HG03439 (cell line): ENCODE data around the gene RD3L.
A peak's percentile ranks its signal among the peaks of the same experiment; 100 is the strongest.
"Not testable (repeated sequence)": the region's sequence is repeated elsewhere in the genome, so short reads cannot be mapped to it uniquely, and the experiment has no call there.

Source experiments
- ATAC-seq: cut with Tn5 transposase; IDR thresholded peaks from one replicate; pipeline ENCODE4 v1.9.1; 2021; ENCODE audit warnings: mild to moderate bottlenecking, moderate library complexity; ENCODE audit not compliant: unreplicated experiment

Gene RD3L

DNA sequence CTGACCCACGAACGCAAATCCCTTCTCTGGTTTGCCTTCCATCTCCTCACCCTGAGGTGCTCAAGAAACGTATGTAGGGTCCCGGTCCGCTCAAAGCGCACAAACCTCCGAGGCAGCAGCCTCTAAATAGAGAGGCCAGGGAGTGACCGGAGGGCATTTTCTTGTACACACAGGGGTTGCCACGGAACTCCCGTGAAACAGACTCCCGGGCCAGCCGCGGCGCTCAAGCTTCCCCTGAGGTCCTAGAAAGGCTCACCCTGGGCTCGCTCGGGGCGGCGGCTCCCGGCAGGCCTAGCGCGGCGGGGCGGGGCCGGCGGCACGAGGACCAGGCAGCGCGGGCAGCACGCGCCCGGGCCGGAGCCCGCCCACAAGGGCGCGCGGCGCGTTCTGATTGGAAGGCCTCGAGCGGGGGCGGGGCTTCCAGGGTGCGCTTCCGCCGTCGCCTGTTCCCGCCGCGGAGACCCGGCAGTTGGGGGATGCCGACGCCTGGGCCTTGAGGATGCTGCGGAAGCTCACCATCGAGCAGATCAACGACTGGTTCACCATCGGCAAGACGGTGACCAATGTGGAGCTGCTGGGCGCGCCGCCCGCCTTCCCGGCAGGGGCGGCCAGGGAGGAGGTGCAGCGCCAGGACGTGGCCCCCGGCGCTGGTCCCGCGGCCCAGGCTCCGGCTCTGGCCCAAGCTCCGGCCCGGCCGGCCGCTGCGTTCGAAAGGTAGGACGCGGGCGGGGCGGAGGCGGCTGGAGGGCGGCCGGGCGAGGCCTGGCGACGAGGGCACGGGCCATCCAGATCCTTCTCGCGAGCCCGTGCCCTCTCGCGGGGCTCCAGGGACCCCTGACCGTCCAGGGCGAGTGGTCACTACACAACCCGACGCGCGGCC, 14.1 kb downstream of the RD3L start, which contains the start of gene TDRD9:
Gene TDRD9 (plus strand): TSS at position 446 of the 880 bp plus-strand sequence. CDS start 54 bp downstream, at position 500.
- no peak for ATAC-seq

DNA sequence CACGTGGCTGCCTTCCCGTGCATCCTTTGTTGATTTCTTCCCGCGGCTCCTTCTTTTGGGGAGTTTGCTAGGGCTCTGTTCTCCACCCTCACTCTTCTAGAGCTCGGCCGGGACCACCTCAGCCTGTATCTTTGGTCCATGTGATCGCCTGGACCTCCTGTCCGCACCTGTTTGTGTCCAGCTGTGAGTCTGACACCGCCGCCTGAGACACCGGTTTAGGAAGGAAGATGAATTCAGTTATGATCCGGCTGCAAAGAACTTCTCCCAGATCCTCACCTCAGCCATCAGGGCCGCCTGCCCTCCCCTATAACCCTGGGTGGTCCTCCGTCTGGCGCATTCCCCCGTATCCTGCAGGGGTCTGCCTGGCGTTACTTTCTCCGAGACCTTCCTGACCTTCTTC, 14.8 kb downstream of the RD3L start:
- no peak for ATAC-seq

DNA sequence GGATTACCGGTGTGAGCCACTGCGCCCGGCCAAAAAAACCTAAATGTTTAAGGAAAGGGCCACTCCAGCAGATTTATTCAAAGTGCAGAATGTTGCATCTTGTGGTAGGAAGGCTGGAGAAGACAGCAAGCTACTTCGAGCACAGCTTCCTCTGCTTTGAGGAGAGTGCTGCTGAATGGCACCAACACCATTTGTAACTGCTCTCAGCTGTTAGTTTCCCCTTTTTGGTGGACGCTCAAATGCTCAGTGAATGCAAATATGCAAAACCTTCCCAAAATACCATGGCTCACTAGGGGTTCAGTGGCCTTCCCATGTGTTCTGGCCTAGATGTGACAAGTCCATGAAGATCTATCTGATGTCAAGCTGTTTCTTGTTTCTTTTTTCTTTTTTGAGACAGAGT, 17.0 kb downstream of the RD3L start:
- ATAC-seq: no peak

DNA sequence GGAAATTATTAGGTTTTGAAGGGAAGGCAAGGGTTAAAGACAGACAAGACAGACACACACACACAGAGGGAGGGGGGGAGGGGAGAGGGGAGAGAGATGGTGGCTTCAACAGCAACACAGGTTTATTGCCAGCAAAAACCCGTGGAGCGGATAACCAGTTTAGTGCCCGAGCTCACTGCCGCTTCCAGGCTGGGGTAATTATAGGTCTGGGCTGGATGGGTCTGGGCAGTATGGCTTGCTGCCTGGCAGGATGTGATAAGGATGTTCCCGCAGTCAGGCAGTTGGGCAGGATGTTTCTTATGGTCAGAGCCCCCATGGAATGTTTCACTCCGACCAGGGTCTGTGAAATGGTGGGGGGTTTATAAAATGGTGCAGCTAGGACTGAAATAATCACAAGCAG, 18.5 kb downstream of the RD3L start:
- ATAC-seq: no peak

DNA sequence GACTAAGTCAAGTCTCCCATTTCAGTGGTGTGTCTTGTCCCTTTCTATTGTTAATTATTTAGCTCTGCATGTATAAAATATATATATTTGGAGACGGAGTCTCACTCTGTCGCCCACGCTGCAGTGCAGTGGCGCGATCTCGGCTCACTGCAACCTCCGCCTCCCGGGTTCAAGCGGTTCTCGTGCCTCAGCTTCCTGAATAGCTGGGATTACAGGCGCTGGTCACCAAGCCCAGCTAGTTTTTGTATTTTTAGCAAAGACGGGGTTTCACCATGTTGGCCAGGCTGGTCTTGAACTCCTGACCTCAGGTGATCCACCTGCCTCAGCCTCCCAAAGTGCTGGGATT, 20.5 kb downstream of the RD3L start:
- not testable (repeated sequence) for ATAC-seq

DNA sequence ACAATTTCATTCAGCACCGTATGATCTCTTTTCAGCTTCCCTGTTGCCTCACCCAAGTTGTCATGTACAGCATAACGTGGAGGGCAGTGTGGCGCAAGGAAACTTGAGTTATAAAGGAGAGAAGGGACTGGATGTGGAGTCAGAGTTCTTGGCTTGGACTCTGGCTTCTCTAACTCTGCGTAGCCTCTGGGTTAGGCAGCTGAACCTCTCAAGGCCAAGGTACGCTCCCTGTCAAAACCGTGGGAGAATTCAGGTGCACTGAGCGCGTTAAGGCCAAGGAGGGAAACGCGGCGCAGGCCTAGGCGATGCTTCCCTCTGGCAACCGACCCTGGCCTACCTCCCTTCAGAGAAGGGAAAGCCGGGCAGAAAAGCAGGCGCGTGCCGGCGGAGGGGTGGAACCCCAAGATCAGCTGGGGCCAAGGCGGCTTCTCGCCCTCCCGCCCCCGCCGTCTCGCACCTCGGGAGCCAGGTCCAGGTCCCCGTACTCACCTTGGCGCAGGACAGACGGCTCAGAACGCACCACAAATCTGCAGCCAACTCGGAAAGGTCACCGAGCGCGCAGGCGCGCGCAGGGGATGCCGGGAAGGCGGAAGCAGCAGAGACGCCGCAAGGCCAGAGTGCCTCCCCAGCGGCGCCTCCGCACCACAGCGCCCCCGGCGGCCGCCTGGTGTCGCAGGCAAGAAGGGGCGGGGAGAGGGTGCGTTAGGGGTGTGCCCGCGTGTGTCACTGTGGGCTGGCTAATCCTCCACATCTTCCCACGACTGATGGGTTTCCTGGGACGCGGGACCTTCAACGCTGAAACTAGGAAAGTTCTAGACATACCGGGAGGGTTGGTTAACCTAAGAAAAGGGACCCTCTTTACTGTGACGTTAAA, 21.1 kb downstream of the RD3L start:
- peak; percentile 94 for ATAC-seq

DNA sequence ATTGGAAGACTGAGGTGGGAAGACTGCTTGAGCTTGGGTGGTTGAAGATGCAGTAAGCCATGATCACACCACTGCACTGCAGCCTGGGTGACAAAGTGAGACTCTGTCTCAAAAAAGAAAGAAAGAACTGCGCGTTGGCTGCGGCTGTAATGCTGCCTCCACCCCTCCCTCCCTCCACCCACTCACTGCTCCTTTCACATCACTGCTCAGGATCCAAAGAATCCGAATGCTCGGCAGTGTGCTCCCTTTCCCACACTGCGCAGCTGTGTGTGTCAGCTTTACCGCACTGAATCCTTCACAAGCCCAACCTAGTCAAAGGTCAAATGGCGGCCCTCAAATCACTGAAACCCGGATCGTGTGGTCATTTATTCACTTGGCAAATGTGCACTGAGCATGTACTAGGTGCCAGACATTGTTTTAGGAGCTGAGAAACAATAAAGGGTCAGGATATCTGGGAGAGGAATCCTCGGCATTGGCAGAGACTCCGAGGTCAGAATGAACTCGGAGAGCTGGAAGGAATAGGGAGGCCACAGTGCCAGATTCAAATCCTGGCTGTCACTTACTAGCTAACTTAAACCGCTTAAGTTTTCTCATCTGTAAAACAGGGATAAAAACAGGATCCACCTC, 25.6 kb downstream of the RD3L start:
- no peak for ATAC-seq

DNA sequence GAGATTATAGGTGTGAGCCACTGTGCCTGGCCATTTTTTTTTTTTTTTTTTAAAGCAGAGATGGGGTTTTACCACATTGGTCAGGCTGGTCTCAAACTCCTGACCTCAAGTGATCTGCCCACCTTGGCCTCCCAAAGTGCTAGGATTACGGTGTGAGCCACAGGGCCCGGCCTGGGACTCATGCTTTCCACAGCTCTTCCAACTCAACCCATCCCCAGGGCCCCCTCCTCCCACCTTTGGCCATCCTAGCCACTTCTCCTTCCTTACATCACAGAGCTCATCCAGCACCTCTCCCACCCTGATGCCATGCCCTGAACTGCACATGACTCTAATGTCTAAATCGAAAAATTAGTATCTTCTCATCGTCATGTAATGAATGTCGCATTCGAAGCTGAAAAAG, 26.7 kb downstream of the RD3L start:
- ATAC-seq: no peak

DNA sequence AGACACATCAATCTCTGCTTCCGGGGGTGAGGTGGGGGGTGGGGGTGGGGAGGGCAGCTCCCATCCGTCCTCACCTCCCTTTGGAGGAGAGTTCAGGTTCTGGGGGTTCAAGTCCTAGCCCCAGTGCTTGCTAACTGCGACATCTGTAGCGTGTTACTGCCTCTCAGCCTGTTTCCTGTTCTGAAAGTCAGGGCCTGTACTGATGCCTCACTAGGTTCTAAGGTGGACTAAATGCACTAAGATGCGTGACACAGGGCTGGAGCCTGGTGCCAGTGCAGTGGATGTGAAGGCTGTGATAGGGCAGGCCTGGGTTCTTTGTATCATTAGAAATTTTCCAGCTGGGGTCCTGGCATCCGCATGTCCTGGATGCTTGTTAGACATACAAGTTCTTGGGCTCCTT, 31.3 kb downstream of the RD3L start:
- ATAC-seq: no peak

DNA sequence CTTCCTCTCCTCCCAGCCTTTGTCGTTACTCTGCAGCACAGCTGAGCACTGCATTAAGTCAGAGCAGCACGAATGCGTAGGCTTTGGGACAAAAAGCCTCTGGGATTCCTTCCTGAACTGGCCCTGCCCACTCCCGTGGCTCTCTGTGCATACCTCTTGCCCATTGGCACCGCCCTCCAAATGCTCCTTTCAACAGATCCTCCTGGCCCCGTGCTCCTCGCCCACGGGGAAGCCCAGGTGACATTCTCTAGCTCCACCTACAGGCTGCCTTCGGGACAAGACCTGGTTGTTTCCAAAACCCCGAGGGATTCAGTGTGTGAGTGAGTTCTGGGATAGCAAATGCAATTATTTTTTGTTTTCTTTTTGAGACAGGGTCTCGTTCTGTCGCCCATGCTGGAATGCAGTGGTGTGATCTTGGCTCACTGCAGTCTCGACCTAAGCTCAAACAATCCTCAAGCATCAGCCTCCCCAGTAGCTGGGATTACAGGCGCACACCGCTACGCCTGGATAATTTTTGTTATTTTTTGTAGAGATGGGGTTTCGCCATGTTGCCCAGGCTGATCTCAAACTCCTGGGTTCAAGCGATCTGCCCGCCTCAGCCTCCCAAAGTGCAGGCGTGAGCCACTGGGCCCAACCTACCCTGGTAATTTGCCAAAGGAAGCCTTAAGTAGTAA, 31.9 kb downstream of the RD3L start:
- ATAC-seq: no peak

DNA sequence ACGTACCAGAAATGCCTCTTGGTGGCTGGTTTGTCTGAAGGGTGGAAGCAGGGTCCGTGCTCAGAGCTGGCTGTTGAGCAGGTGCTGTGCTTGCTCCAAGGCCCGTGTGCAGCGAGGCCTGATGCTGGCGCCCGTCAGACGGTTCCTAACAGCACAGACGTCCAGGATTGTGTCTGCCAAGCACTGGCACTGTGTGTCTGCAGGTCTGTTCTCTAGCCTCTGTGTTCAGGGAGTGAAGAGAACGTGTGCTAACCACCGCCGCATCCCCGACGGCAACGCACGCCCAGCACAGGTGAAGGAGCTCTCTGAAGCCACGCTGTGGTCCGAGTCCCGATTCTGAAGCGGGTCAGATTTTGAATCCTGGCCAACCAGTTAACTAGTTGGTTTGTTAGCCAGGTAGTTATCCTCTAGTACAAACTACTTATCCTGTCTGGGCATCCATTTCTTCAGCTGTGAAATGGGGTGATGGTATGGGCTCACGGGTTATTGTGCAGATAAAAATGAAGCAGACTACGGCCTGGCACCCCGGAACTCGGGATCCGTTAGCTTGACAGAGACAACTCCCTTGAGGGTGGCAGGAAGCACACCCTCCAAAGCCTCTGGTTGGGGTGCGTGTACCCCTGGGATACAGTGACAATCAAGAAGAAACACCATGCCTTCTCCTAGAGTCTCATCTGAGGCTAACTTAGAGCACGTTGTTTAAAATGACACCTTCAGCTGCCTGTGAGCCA, 32.6 kb downstream of the RD3L start:
- no peak for ATAC-seq

DNA sequence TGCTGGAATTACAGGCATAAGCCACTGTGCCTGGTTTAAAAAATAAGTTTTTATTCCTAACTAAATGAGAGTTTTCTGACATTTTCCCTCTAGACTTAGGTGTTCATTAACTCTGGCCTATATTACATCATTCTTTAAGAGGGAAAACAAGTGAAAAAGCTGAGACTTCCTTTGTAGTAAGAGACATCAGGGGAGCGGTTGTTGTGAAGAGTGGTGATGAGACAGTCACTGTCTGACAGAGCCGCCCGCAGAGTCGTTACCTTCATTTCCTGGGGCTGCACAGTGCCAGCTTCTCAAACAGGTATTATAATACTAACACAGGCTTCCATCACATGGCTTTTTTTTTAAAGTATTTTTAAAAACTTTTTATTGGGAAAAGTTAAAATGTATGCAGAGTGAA, 33.7 kb downstream of the RD3L start:
- ATAC-seq: no peak

DNA sequence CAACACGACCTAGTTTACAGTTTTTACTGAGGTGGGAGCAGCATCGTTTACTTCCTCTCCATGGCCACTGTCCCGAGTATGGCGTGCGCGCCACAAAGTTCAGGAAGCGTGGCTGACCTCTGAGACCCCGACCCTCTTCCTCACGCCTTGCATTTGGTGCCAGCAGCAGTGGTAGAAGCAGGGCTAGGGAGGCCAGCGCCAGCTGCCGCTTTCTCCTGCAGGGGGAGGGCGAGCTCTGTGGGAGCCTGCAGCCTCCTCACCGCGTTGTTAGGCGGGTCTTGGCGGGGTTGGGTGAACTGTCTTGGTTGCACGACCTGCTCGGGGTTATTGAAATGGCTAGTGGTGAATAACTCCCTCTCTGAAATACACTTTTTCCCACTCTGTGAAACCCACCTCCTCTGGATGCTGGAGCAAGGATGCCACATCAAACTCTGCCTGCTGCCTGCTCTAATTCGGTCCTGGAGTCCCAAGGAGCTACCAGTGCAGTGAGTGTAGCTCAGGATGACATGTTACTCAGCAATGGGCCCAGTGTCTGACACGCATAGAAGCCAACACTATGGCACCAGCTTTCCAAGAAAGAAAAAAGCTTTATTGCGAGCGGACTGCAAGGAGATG, 36.4 kb downstream of the RD3L start:
- ATAC-seq: no peak

DNA sequence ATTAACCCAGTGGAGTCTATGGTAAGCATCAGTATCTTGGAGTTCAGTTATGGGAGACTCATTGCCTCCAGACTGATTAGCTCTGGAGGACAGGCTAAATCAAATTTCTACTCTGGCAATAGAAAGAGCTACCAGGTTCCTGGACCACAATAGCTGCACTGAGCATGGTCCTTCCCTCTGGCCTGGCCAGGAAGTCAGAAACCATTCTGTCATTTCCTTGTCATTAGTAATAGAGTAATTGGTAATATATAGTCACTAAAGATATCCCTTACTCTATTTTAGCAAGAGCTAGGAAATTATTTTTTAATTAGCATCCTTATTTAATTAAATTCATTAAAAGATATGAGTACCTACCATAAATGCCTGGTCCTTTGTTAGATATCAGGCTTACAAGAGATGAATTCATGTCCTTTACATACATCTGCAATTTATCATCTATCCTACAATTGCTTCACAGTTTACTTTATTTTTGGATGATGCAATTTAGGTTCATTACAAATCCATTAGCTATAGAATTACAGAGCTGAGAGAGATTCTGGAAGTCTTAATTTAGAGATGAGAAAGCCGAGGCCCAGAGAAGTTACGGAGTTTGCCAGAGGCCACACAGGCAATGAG, 37.7 kb downstream of the RD3L start:
- ATAC-seq: no peak

DNA sequence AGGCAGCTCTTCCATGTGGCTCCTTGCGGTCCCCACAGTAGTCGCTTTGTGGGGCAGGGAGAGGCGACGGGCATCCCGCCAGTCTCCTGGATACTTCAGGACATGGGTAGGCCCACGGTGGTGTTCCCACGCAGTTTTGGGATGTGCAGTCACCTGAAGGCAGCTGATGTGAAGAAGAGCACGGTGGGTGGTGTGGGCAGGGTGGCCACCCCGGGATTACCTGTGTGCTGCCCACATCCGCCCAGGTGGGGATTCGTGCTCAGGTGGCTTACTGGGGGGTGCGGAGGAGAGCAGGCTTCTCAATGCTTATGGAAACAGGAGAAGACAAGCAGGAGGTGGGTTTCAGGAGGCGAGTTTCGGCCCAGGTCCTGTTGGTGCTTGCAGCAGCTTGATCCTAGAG, 42.5 kb downstream of the RD3L start:
- ATAC-seq: no peak

DNA sequence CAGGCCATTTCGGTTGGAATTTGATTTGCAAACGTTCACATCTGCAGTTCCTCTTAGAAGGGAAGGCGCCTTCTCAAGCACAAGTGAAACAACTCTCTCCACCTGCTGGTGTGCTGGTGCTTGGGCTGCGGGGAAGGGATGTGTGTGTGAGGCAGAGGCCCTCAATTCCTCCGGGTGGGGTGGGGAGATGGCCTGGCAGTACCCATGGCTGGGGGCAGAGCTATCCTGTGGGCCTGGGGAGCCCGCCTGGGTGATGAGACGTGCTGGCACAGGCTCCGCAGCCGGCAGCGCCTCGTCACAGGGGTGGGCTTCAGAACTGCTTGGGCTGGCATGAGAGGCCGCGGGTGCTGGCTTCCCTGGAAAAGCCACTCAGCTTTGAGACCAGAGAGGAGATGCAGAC, 43.0 kb downstream of the RD3L start:
- ATAC-seq: no peak

DNA sequence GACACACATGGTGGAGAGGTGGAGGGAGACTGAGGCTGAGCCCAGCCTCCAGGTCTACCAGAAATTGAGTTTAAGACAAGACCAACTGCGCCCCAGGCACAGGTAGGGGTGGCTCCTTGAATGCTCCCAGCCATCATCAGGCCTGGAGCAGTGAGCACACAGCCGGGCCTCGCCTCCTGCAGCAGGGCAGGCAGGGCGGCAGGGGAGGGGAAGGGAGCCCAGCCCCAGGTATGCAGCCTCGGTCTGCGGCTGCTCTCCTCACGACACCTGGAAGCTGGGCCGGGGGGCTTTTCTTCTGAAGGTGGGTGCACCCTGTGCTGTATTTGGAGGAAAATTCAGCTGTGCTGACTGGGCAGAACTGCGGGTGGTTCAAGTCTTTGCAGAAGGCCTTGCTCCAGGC, 43.6 kb downstream of the RD3L start:
- no peak for ATAC-seq

DNA sequence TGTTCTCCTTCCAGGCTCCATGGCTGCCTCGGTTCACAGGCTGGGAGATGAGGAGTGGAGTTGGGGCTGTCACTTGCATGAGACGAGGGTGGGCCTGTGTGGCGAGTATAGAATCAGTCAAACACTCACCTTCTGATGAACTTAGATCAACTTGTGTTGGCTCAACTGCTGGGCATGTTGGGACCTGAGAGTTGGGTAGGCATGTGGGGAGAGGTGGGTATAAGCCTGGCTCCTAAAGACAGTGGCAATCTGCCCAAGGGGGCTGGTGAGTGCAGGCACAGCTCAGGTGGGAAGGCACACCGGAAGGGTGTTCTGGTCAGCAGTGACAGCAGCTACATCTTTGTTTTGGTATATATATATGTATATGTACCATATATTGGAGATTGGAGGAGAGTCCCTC, 44.1 kb downstream of the RD3L start:
- no peak for ATAC-seq
